ENCODE measurements around the gene IL10.

GRCh38 chr1:206729507-206729906 lies 42.8 kb downstream of the IL10 start:
- TF ChIP-seq POLR2A (IDR thresholded peaks at IDR 0.05; ENCODE audit: low read length), result no peak
- TF ChIP-seq GATA1 (IDR thresholded peaks at IDR 0.05; ENCODE audit: low read depth, low read length), result no peak
